Measurements from ENCODE around the gene SYNPR.

The SYNPR gene

DNA sequence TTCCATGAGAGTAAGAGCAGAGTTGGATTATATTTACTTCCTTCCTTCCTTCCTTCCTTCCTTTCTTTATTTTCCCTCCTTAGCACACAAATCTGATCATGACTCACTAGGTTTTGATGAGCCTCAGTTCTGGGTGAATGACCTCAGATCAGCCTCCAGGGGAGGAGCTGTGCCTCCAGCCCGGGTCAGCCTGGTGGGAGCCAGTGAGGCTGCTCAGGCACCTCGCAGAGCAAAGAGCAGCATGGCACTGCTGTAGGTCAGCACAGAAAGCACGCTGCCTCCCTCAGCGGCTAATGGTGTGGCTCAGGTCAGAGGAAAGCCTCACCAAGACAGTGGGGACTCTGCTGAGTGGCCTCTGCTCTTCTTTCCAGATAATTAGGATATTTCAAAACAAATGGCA lies 108.5 kb downstream of the SYNPR start:
- no peak for DNase-seq

DNA sequence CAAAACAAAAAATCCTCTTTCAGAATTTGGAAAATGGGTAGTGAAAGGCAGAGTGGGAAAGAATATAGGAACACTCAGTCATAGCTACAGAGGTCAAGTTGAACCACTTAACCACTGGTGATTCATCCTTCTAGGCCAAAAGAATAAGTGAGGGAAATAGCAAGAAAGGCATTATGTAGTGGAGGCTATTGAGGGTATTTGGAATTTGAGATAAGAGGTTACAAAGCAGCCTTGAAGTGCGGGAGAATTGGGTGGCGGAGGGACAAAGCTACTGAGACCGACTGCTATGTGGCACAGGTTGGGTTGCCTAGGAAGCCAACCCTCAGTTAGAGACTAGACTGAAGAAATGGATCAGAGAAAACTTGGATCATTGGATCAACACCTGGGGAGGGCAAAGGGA lies 109.5 kb downstream of the SYNPR start:
- no peak for DNase-seq

DNA sequence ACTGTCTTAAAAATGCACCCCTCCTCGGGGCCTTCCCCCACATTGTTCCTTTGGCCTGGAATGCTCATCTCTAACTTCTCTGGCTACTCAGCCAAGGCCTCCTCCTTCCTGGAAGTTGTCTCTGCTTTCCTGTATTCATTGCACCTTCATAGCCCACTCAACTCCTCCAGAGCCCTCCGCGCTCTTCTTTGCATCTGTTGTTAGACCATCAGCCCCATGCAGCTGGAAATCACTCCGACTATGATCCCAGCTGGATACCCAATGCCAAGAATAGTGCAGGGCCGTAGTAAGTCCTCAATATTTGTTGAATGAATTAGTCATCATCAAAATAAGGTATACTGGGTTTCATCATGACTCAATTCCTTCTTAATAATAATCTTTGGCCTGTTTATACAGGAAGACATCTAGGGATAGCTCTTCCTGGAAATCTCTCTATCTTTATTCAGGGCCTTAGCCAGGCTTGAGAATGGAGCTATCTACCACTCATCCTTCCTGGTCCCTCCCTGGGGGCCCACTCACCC lies 112.7 kb downstream of the SYNPR start:
- no peak for DNase-seq

DNA sequence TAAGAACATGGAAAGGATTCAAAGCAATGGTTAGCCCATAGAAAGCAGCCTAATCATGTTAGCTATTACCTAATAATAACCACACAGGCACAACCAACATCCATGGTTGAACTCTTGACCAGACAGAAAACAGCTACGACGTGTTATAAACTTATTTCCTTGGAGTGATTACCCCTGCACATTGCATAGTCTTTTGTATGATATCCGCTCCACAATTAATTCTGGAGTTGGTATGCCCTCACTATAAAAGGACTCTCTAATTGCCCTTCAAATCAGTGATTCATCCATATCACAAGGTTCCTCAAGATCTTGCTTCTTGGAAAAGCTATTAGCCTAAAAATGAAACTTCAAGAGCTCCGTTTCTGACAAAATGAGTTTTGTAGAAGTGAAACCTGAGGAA lies 117.9 kb downstream of the SYNPR start:
- no peak for DNase-seq

DNA sequence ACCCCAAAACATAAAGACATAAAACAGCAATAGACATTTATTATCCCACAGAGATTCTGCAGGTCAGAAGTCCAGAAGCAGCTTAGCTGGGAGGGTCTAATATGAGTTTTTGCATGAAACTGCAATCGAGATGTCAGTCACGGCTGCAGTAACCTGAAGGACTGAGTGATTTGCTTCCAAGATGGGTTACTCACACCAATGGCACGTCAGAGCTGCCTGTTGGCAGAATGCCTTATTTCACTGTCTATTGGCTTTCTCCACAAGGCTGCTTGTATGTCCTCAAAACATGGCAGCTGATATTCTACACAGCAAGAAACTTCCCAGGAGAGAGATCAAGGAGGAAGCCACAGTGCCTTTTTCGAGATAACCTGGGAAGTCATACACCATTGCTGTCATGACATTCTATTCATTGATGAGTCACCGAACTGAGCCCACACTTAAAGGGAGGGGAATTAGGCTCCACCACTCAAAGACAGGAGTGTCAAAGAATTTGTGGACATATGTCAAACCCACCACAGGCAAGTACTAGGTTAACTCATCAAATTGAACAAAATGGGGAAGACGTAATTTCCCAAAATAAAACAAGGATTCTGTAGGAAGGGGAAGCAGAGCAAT lies 122.2 kb downstream of the SYNPR start:
- DNase-seq = no peak

DNA sequence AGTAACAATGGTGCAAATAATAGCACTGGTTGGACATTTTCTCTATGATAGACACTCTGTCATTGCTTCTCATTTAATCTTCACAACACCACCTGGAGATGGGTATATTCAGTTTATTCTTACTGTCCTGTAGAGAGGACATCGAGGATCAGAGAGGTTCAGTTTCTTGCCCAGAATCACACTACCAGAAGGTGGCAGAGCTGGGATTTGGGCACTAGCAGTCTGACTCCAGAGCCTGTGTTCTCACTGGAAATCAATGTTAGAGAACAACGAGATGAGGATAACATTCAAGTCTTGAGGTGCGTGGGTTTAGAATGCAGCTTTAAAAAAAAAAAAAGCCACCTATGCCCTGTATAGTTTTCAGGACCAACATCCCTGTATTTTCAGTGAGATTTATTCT lies 127.8 kb downstream of the SYNPR start:
- no peak for DNase-seq

DNA sequence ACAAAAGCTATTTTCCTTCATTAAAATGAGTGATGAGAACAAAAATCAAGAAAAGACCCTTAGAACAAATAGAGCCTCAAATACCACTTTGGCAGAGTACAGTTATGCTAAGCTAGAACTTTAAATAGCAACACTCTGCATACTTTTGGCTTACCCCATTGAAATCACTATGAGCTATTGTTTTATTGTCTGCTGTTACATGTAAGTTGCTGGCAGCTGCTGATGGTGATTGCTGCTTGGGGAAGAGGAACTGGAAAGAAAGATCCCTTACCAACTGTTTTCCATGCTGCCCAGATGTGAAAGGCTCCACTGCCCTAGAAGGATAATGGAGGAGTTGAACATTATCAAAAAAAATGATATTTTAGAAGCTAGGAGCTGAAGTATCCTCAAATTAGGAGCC lies 135.4 kb downstream of the SYNPR start:
- no peak for DNase-seq

DNA sequence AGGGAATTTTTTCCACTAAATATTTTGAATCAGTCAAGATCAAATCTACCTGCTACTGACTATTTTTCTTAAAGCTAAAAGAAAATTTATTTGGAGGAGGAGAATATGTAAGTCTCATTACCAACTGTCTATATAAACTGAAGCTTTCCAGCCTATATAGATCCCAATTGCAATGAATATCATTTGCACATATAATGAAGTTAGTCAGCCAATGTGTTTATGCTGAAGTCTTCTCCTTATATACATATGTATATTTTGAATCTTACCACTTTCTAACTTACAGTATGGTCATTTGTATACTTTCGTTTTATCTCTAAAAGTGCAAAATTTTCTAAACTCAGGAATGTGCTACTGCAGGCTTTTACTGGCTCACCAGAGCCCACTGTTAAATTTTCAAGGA lies 136.5 kb downstream of the SYNPR start:
- DNase-seq = no peak

DNA sequence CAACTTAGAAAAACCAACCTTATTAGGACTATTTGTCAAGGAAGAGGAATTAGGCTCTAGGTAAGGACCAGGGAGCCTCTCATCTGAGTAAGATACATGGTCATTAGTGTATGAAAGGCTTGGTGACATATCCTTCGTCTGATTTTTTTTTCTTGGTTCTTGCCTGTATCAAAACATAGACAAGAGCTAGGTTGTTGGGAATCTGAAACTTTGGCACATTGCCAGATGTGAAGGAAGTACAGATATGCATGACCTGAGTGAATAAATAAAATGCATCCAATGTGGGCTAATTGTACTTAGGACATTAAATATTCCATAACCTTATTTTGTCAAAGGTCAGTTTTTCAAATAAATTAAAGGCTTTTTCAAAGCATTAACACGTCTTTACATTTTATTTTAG lies 151.8 kb downstream of the SYNPR start:
- no peak for DNase-seq

DNA sequence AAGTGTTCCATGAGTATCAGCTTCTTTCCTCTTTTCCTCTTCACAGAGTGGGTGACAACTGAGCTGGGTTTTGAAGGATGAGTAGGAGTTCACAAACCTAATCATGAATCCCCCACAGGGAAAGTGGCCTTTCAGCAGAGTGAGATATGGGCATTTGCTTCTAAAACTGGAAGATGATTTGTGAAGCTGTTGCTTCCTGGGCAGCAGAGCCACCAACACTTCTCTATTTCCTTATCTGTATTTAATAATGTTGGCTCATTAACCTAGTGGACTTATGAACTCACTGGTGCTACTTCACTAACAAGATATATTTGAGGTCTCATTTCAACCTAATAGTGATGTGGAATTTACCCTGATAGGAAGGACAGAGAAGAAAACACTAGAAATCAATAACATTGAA lies 152.8 kb downstream of the SYNPR start:
- no peak for DNase-seq

DNA sequence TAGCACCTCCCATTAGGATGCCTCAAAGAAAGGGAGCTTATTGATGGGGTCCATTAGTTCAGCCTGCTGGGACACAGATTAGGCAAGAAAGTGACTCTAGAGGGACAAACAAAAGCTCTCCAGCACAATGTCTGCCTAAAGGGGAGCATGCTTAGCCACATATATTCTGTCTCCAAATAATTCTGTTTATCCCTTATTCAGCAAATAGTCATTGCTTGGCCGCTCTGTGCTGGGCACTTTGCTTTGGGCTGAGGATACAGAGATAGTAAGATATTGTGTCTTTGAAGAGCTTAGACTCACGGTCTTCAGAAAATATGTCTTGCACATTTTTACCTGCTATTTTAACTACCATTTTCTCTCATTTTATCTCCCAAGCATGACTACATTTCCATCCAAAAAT lies 159.8 kb downstream of the SYNPR start:
- no peak for DNase-seq

DNA sequence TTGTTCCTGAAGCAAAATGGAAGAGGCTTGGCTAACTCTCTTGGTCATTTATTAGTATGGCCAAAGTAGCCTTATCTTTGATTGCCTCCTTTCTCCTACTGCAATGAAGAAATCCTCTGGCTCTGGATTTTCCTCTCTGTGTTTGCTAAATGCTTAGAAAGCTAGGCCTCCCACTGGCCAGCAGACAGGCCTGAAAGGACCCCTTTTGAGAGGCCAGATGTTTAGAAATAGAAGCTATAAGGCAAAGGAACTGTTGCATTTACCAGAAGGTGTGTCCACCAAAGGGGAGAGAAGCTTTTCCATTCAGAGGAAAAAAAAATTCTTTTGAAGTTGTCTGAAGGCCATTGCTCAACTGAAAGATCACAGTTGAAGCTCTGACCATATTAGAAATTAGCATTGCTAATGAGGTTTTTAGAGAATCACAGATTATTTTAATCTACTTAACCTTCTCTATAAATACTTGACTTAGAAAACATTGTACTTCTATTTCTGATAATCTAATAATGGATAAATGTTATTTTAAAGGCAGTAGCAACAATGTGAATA lies 160.8 kb downstream of the SYNPR start:
- no peak for DNase-seq

DNA sequence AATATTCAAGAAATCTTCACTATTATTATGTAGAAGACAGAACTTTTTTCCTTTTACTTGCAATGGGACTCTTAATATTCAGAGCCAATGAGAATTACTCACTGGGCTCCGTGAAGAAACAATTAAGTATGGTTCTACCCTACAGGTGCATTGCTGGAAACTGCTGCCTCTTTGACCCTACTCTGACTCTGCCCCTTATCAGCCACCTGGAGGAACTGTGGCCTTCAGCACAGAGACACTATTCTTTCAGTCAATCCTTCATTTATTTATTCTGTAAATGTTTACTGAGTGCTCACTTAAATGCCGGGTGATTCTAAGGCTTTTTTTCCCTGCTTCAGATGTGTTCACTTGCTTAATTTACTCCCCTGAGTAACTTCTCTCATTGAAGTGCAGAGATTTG lies 163.2 kb downstream of the SYNPR start:
- DNase-seq = no peak

DNA sequence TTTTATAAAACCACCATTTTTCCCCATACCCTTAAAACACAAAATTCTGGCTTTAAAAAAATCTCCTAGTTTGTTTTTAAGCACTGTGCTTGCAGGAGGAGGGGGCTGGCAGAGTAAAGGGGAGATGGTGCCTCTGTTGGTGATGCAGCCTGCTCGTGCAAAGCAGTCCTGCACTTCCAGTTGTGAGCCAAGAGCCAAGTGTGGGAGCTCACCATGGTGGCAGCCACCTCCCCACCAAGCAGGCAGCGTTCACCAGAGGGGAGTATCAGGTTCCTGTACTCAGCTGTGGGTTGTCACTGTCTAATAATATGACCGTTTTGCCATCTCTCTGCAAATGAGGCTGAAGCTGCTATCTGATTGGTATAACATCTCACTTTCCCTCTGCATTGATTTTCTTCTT lies 164.8 kb downstream of the SYNPR start:
- DNase-seq = no peak

DNA sequence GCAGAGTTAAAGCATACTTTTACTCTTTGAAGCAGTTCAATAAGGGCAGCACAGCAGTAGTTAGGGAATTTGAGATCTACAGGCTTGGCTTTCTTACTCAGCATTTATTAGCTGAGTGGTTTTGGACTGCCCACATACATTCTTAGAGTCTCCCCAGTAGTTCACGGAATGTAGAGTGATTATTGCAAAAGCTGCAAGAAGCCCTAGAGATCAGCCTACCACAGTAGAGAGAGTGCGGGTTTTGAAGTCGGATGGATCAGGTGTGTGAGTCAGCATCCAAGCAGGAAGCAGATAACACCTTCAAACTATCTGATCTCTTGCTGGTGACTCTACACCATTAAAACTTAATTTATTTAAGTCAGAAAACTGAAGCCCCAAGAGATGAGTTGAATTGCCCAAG lies 171.9 kb downstream of the SYNPR start:
- no peak for DNase-seq

DNA sequence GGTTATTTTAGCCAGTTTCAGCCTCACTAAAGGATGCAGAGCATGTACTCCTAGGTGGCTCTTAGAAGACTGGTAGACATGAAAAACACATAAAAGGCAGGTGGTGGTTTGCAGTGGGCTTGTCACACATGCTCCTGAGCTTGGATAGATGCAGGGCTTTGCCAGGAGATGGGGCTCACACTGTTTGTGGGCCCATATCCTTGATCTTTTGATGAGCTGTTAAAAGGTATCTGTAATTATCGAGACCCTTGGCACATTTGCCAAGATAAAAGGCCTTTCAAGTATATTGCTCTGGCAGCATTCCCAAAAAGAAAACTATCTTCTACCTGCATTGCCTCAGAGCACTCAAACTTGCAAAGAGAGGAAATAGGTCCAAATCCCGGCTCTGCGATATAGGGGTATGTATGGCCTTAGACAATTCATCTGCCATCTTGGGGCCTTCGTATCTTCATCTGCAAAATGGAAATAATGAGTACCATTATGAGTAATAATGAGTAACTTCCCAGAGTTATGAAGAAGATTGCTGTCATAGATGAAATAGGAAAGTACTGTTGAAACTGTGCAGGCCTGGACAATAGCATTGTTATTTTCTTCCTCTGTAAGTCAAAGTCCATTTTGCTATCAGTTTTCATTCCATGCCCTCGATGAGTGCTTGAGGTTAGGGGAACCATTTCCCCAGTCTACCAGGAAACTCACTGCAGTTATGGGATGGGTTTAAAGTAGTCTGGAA lies 172.7 kb downstream of the SYNPR start:
- no peak for DNase-seq

DNA sequence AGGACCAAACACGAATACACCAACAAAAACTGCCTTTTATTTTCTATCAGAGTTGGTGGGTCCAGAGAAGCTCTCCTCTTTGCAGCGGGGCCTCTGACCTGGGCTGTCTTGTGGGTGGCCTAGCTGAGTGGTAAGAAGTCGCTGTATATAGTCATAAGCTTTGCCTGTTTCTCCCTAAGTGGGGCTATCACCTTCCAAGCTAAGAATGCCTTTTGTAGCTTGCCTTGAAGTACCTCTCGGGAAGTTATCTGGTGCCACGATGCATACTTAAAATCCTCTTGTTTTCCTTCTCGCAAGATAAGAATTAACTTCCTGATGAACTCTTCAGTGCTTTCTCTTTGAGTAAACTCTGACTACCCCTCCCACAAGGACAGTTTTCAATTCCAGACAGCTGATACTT lies 178.8 kb downstream of the SYNPR start:
- no peak for DNase-seq

DNA sequence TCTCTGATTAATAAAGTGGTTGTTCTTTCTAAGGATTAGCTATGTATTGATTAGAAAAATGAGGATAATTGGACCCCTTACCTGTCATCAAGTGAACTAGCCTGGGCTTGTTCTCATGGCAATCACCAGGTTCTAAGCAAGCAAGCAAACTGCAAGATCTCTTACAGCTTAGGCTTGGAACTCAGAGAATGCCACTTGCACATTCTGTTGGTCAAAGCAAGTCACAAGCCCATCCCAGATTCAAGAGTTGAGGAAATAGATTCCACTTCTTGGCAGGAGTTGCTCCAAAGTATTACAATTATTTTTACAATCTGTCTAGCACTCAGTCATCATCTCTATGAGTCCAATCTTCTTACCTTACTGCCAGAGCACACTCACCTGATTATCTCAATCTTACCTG lies 180.3 kb downstream of the SYNPR start:
- no peak for DNase-seq

DNA sequence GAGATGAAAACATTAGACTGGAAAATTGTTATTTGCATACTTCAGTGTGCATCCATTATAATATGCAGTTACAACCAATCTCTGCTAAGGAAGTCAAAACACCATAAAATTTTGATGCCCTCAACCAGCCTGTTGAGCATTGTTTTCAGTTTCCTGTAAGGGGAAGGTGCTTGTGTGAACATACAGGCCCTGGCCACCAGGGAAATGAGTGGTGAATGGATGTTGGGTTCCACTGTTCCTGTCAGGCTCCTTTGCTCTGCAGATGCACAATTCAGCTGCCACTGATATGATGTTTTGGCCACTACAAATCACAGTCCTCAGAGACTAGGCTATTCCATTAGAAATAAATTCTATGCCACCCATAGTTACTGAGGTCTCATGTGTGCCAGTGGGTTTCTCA lies 184.6 kb downstream of the SYNPR start:
- DNase-seq = no peak

DNA sequence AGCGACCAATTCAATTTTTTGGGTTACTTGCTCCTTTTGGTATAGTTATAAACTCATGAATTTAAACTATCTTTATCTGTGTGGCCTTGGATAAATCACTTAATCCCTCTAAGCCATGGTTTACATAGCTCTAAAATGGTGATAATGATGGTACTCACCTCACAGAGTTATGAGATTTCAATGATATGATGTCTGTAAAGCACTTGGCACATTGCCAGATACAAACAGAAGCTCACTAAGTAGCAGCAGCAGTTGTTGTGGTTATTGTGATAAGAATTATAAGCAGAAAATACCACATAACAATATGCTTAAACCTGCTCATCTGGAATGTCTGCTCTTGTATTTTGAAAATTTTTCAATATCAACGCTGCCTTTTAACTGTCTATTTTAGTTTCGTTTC lies 189.3 kb downstream of the SYNPR start:
- no peak for DNase-seq

DNA sequence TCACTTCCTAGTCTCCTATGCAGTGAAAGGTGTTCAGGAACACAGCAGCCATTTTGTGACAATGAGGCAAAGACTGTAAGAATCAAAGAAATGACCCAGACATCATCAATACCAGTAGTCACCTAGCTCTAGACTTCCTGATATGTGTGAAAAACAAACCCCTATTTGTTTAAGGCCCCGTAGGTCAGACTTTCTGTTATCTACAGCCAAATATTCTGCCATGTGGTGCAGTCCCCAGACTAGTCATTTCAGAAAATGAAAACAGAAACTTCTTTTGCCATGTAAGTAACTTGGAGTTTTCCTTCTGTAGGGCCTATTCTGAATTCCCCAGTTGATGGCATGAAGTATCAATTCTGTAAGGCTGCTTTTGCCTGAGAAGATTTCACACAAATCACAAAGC lies 192.6 kb downstream of the SYNPR start:
- DNase-seq = no peak

DNA sequence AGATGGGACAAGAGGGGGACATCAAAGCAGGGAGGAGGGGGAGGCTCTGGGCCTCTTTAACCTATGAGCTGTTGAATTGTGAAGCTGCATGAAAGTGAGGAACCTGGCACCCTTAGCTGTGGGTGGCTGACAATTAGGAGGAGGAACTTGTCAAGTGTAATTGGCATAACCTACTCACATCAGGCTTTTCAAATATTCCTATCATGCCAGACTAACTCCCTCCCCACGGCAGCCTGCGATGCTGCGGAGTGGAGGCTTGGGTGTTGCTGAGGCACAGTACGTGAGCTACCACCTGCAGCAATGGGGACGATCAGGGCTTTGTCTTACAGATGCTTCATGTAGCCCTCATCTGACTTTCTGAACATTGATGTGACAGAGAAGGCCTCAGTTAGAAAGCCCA lies 193.7 kb downstream of the SYNPR start:
- no peak for DNase-seq

DNA sequence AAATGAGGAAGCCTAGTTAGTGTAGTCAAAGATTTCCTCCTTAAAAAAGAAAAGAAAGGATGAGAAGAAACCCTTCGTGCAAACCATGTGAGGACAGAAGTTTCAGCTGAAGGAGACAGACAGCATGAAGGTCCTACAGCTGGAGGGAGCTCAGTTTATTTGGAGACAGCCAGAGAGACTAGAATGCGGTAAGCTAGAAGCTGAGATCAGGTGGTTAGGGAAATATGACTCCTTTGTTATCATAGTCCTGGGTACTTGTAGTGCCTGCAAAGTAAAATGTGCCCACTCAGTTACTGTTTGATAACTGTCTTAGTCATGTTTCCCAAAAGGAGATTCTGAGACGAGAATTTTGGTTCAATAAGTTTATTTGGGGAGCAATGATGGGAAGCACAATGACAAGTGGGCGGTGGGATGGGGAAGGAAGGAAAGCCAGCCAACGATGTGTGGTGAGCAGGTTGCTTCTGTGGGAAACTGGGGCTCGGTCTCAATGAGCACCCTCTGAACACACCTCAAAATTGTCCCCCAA lies 195.6 kb downstream of the SYNPR start:
- no peak for DNase-seq

DNA sequence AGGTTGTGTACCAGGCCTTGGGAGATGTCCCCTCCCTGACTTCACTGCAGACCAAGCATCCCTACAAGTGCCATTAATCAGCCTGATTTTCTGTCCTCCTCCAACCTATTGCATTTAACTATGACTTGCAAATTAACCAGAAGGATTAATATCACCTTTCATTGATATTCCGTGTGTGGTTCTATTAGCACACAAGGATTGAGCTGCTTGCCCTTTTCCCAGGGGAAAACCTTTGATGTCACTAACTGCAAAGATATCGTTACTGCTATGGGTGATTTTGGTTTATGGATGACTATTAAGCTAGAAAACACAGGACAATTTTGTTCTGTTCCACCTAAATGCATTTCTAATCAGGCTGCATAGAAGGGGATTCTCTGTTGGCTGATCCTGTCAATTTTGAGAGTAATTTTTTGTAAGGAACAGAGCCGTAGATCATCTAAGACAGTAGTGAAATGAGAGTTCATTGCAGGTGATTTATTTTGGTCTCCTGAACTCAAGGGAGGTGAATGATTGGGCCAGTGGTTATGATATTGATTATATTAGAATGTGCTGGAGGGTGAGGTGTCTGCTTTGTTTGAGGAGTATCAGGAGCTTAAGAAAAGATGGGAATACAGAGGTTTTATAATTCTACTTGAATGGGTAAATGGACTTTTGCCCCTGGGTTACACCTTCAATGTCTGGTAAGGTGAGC lies 196.9 kb downstream of the SYNPR start:
- DNase-seq = no peak

All from CD4-positive, alpha-beta T cell treated with Interleukin-4 for 1 hour (primary cell).